Keratinocyte (primary cell): ENCODE results near the gene ARHGDIB. TPM values are rescaled to one million over a fixed set of nuclear protein-coding genes. Genes with fewer than 3 reads are reported as not detected.
A peak's percentile ranks its signal among the peaks of the same experiment; 100 is the strongest.

Experiments
- DNase-seq: peaks from one replicate; pipeline ENCODE4 v3.0.0-alpha.2; 2011; ENCODE audit warnings: low read depth, missing footprints, low spot score
- FAIRE-seq: peaks from 2 replicates; lab custom pipeline; 2011; peaks lifted over from hg19 to GRCh38; lab: Jason Lieb, UNC
- H2AFZ ChIP-seq: 2 replicates; pipeline ENCODE4 v1.6.0; 2012; ENCODE audit warnings: low read length, control low read depth, inconsistent platforms; ENCODE audit not compliant: control insufficient read depth
- H3K27ac ChIP-seq: 2 replicates; pipeline ENCODE4 v1.5.1; 2011; ENCODE audit warnings: low read length; ENCODE audit not compliant: control insufficient read depth, insufficient read depth
- H3K27me3 ChIP-seq: 3 replicates; pipeline ENCODE4 v1.6.0; 2011; ENCODE audit warnings: low read length; ENCODE audit not compliant: control insufficient read depth, insufficient read depth; ENCODE audit errors: extremely low read depth
- H3K36me3 ChIP-seq, 2 experiments: 2 replicates in 1 of 2; 3 replicates in 1 of 2; pipeline ENCODE4 v1.5.1; 2011; ENCODE audit warnings: low read length in 2 of 2, mild to moderate bottlenecking in 1 of 2; ENCODE audit not compliant: control insufficient read depth in 2 of 2, insufficient read depth in 2 of 2; ENCODE audit errors: extremely low read depth in 1 of 2
- H3K4me1 ChIP-seq: 3 replicates; pipeline ENCODE4 v1.5.1; 2011; ENCODE audit warnings: low read length; ENCODE audit not compliant: control insufficient read depth, insufficient read depth; ENCODE audit errors: extremely low read depth
- H3K4me2 ChIP-seq: 3 replicates; pipeline ENCODE4 v1.6.0; 2011; ENCODE audit warnings: low read depth, low read length; ENCODE audit not compliant: control insufficient read depth, insufficient read depth; ENCODE audit errors: extremely low read depth
- H3K4me3 ChIP-seq, 3 experiments: fragments of 200-600 bp in 1 of 3; sonication (generic) in 1 of 3; 2 replicates in 2 of 3; 3 replicates in 1 of 3; pipeline ENCODE4 v1.5.1; 2011 to 2016; ENCODE audit warnings: low read length in 3 of 3, mild to moderate bottlenecking in 3 of 3, control low read depth in 2 of 3, inconsistent platforms in 1 of 3, low read depth in 1 of 3, mixed read lengths in 1 of 3, mixed run types in 1 of 3, moderate library complexity in 1 of 3; ENCODE audit not compliant: control insufficient read depth in 2 of 3, insufficient read depth in 2 of 3; ENCODE audit errors: extremely low read depth in 1 of 3
- H3K79me2 ChIP-seq: 2 replicates; pipeline ENCODE4 v1.6.0; 2012; ENCODE audit warnings: low read length; ENCODE audit not compliant: control insufficient read depth, insufficient read depth
- H3K9ac ChIP-seq: 3 replicates; pipeline ENCODE4 v1.6.0; 2011; ENCODE audit warnings: low read length; ENCODE audit not compliant: control insufficient read depth, insufficient read depth; ENCODE audit errors: extremely low read depth
- H3K9me1 ChIP-seq: 3 replicates; pipeline ENCODE4 v1.6.0; 2011; ENCODE audit warnings: low read length; ENCODE audit not compliant: control insufficient read depth, insufficient read depth; ENCODE audit errors: extremely low read depth
- H3K9me3 ChIP-seq: 2 replicates; pipeline ENCODE4 v1.5.1; 2012; ENCODE audit warnings: low read depth, low read length; ENCODE audit not compliant: control insufficient read depth
- H4K20me1 ChIP-seq: 3 replicates; pipeline ENCODE4 v1.6.0; 2011; ENCODE audit warnings: low read length; ENCODE audit not compliant: control insufficient read depth, insufficient read depth; ENCODE audit errors: extremely low read depth
- EZH2 ChIP-seq: IDR thresholded peaks from one replicate; pipeline ENCODE4 v1.6.1; 2012; ENCODE audit warnings: inconsistent platforms, mild to moderate bottlenecking, low read length, moderate library complexity
- dilution Hi-C: fragments of 300-500 bp; cut with MboI; formaldehyde crosslinking; loops from one replicate; pipeline ENCODE4 v1.7.0; 2020; ENCODE audit warnings: low sequenced_read_pairs; ENCODE audit not compliant: extremely low pct_ligation_motif_present
- polyA plus RNA-seq, 5 experiments: library from polyadenylated mRNA; depleted of rRNA in 3 of 5; stranded (reverse) in 3 of 5; stranded (forward) in 1 of 5; unstranded in 1 of 5; fragments of >200 nt; gene quantifications; 1 replicate in 1 of 5; 2 replicates in 3 of 5; 3 replicates in 1 of 5; pipeline versions ENCODE4 v1.2.1 to v1.2.3, GENCODE V29; 2011 to 2012; ENCODE audit warnings: missing spikeins in 2 of 5, low read depth in 1 of 5, low replicate concordance in 1 of 5
- TF ChIP-seq, protein P1 (sequence below), 3 experiments: IDR thresholded peaks in 1 of 3; conservative IDR thresholded peaks in 1 of 3; optimal IDR thresholded peaks in 1 of 3; 2 replicates in 2 of 3; 3 replicates in 1 of 3; pipeline versions ENCODE3 to v1.5.1; 2011; ENCODE audit warnings: low read length in 3 of 3, mild to moderate bottlenecking in 3 of 3, moderate library complexity in 2 of 3, control low read depth in 1 of 3, inconsistent platforms in 1 of 3; ENCODE audit not compliant: insufficient read depth in 2 of 3; ENCODE audit errors: extremely low read depth in 1 of 3

ARHGDIB gene
- polyA plus RNA-seq, 1 donor (not counting 4 experiments of a cell fraction or from before 2014, with no cell fraction given), result 164 TPM

DNA sequence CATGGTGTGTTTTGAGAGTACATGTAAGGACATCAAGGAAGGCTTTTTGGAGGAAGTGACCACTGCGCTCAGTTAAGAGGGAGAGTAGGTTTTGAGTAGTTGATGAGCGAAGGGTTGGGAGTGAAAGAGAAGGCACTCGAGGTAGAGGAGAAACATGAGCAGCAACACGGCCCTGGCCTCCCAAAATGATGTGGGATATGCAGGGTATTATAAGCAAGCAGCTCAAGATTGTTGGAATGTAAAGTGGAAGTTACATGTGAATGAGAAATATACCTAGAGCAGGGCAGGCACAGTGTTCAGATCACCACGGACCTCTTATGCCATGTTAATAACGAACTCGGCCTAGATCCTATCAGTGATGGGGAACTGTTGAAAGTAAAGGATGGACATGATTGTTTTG lies 2.1 kb upstream of the ARHGDIB start:
- no peaks in the 10 kb centered on the region for H4K20me1 ChIP-seq
- no peaks in the 10 kb centered on the region for H3K9me1 ChIP-seq
- no peak overlapping the region for H3K4me3 ChIP-seq
- no peaks in the 10 kb centered on the region for H3K36me3 ChIP-seq
- peaks cover 16% of the 10 kb centered on the region for H3K79me2 ChIP-seq
- H3K9ac ChIP-seq, result no peak overlapping the region
- DNase-seq (no peak), FAIRE-seq (peak; percentile 59)
- dilution Hi-C loops, result no loop called here
- TF ChIP-seq, protein P1, sequence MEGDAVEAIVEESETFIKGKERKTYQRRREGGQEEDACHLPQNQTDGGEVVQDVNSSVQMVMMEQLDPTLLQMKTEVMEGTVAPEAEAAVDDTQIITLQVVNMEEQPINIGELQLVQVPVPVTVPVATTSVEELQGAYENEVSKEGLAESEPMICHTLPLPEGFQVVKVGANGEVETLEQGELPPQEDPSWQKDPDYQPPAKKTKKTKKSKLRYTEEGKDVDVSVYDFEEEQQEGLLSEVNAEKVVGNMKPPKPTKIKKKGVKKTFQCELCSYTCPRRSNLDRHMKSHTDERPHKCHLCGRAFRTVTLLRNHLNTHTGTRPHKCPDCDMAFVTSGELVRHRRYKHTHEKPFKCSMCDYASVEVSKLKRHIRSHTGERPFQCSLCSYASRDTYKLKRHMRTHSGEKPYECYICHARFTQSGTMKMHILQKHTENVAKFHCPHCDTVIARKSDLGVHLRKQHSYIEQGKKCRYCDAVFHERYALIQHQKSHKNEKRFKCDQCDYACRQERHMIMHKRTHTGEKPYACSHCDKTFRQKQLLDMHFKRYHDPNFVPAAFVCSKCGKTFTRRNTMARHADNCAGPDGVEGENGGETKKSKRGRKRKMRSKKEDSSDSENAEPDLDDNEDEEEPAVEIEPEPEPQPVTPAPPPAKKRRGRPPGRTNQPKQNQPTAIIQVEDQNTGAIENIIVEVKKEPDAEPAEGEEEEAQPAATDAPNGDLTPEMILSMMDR (optimal IDR thresholded peaks at IDR 0.05 in 1 of 3, IDR thresholded peaks at IDR 0.05 in 1 of 3, conservative IDR thresholded peaks at IDR 0.05 in 1 of 3; ENCODE audit: extremely low read depth in 1 of 3, insufficient read depth in 2 of 3, low read length in 3 of 3), result no peak
- no peak for TF ChIP-seq EZH2
- no peak overlapping the region for H3K4me2 ChIP-seq
- H3K27me3 ChIP-seq, result no peaks in the 10 kb centered on the region
- no peaks in the 10 kb centered on the region for H3K9me3 ChIP-seq
- H3K27ac ChIP-seq, result no peak overlapping the region
- H3K4me1 ChIP-seq, result peaks cover 22% of the 10 kb centered on the region
- H2AFZ ChIP-seq, result peak overlapping the region; percentile 20

DNA sequence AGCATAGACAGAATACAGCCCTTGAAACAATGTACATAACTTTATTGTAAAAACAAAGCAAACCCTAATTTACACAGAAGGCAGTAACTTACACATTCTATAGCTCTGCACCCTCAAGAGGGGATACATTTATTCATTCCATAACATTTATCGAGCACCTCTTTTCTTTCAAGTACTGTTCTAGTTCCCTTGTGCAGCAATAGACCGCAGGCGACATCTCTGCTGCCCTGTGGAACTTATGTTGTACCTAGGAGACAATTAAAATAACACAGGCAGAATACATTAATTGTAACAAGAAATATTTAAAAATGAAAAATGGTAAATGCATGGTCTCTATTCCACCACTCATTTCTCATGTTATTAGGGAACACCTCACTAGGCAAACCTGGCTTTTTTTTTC lies 1.4 kb upstream of the ARHGDIB start:
- dilution Hi-C loops, result no loop called here
- Histone ChIP-seq H3K4me3 (no peak overlapping the region), H3K4me2 (no peak overlapping the region), H4K20me1 (no peaks in the 10 kb centered on the region), H3K9ac (no peak overlapping the region), H3K27me3 (no peaks in the 10 kb centered on the region), H3K9me1 (no peaks in the 10 kb centered on the region), H3K36me3 (no peaks in the 10 kb centered on the region), H3K9me3 (no peaks in the 10 kb centered on the region), H2AFZ (no peak overlapping the region), H3K27ac (no peak overlapping the region), H3K79me2 (peaks cover 18% of the 10 kb centered on the region), H3K4me1 (peaks cover 22% of the 10 kb centered on the region)
- TF ChIP-seq EZH2, result no peak
- TF ChIP-seq, protein P1 (optimal IDR thresholded peaks at IDR 0.05 in 1 of 3, IDR thresholded peaks at IDR 0.05 in 1 of 3, conservative IDR thresholded peaks at IDR 0.05 in 1 of 3; ENCODE audit: extremely low read depth in 1 of 3, insufficient read depth in 2 of 3, low read length in 3 of 3), result no peak
- FAIRE-seq (no peak), DNase-seq (no peak)
